Stimulated activated CD8-positive, alpha-beta memory T cell treated with anti-CD3 and anti-CD28 coated beads, Interleukin-7, amount 100 ng/mL, for 24 hours (primary cell): ENCODE measurements around the gene SHISA8.

Experiments used
- DNase-seq: peaks from one replicate; pipeline ENCODE4 v3.0.0-alpha.2; 2020; ENCODE audit warnings: low read depth

Gene SHISA8

GRCh38 chr22:41913842-41914534 lies 886 bp downstream of the SHISA8 start:
- DNase-seq = no peak

- no peak for DNase-seq
Measured at GRCh38 chr22:41913040-41913719, 1.7 kb downstream of the SHISA8 start.

GRCh38 chr22:41912338-41913039 lies 2.4 kb downstream of the SHISA8 start:
- DNase-seq = no peak

GRCh38 chr22:41911001-41911611 lies 3.8 kb downstream of the SHISA8 start:
- no peak for DNase-seq

GRCh38 chr22:41910050-41911000 lies 4.5 kb downstream of the SHISA8 start:
- DNase-seq = no peak

- DNase-seq = no peak
Measured at GRCh38 chr22:41909310-41910049, 5.4 kb downstream of the SHISA8 start.

- no peak for DNase-seq
Measured at GRCh38 chr22:41908411-41909309, 6.2 kb downstream of the SHISA8 start.

- DNase-seq = no peak
Measured at GRCh38 chr22:41907436-41908401, 7.2 kb downstream of the SHISA8 start.

GRCh38 chr22:41906822-41907221 lies 8.1 kb downstream of the SHISA8 start:
- DNase-seq = no peak

- DNase-seq = no peak
Measured at GRCh38 chr22:41905411-41906202, 9.3 kb downstream of the SHISA8 start.

- no peak for DNase-seq
Measured at GRCh38 chr22:41904450-41905410, 10.1 kb downstream of the SHISA8 start.

GRCh38 chr22:41902932-41903421 lies 11.9 kb downstream of the SHISA8 start:
- DNase-seq = no peak

- DNase-seq = no peak
Measured at GRCh38 chr22:41902016-41902415, 12.9 kb downstream of the SHISA8 start.

GRCh38 chr22:41900652-41901312 lies 14.1 kb downstream of the SHISA8 start:
- no peak for DNase-seq

GRCh38 chr22:41899992-41900651 lies 14.8 kb downstream of the SHISA8 start:
- DNase-seq = no peak
